Keratinocyte (primary cell): ENCODE measurements around the gene PLPP3. TPM values are rescaled to one million over a fixed set of nuclear protein-coding genes. Genes with fewer than 3 reads are reported as not detected.

ENCODE experiments used
- DNase-seq: peaks from one replicate; pipeline ENCODE4 v3.0.0-alpha.2; 2011; ENCODE audit warnings: low read depth, missing footprints, low spot score
- FAIRE-seq: peaks from 2 replicates; lab custom pipeline; 2011; peaks lifted over from hg19 to GRCh38; lab: Jason Lieb, UNC
- H2AFZ ChIP-seq: 2 replicates; pipeline ENCODE4 v1.6.0; 2012; ENCODE audit warnings: low read length, control low read depth, inconsistent platforms; ENCODE audit not compliant: control insufficient read depth
- H3K27ac ChIP-seq: 2 replicates; pipeline ENCODE4 v1.5.1; 2011; ENCODE audit warnings: low read length; ENCODE audit not compliant: control insufficient read depth, insufficient read depth
- H3K27me3 ChIP-seq: 3 replicates; pipeline ENCODE4 v1.6.0; 2011; ENCODE audit warnings: low read length; ENCODE audit not compliant: control insufficient read depth, insufficient read depth; ENCODE audit errors: extremely low read depth
- H3K36me3 ChIP-seq, 2 experiments: 2 replicates in 1 of 2; 3 replicates in 1 of 2; pipeline ENCODE4 v1.5.1; 2011; ENCODE audit warnings: low read length in 2 of 2, mild to moderate bottlenecking in 1 of 2; ENCODE audit not compliant: control insufficient read depth in 2 of 2, insufficient read depth in 2 of 2; ENCODE audit errors: extremely low read depth in 1 of 2
- H3K4me1 ChIP-seq: 3 replicates; pipeline ENCODE4 v1.5.1; 2011; ENCODE audit warnings: low read length; ENCODE audit not compliant: control insufficient read depth, insufficient read depth; ENCODE audit errors: extremely low read depth
- H3K4me2 ChIP-seq: 3 replicates; pipeline ENCODE4 v1.6.0; 2011; ENCODE audit warnings: low read depth, low read length; ENCODE audit not compliant: control insufficient read depth, insufficient read depth; ENCODE audit errors: extremely low read depth
- H3K4me3 ChIP-seq, 3 experiments: fragments of 200-600 bp in 1 of 3; sonication (generic) in 1 of 3; 2 replicates in 2 of 3; 3 replicates in 1 of 3; pipeline ENCODE4 v1.5.1; 2011 to 2016; ENCODE audit warnings: low read length in 3 of 3, mild to moderate bottlenecking in 3 of 3, control low read depth in 2 of 3, inconsistent platforms in 1 of 3, low read depth in 1 of 3, mixed read lengths in 1 of 3, mixed run types in 1 of 3, moderate library complexity in 1 of 3; ENCODE audit not compliant: control insufficient read depth in 2 of 3, insufficient read depth in 2 of 3; ENCODE audit errors: extremely low read depth in 1 of 3
- H3K79me2 ChIP-seq: 2 replicates; pipeline ENCODE4 v1.6.0; 2012; ENCODE audit warnings: low read length; ENCODE audit not compliant: control insufficient read depth, insufficient read depth
- H3K9ac ChIP-seq: 3 replicates; pipeline ENCODE4 v1.6.0; 2011; ENCODE audit warnings: low read length; ENCODE audit not compliant: control insufficient read depth, insufficient read depth; ENCODE audit errors: extremely low read depth
- H3K9me1 ChIP-seq: 3 replicates; pipeline ENCODE4 v1.6.0; 2011; ENCODE audit warnings: low read length; ENCODE audit not compliant: control insufficient read depth, insufficient read depth; ENCODE audit errors: extremely low read depth
- H3K9me3 ChIP-seq: 2 replicates; pipeline ENCODE4 v1.5.1; 2012; ENCODE audit warnings: low read depth, low read length; ENCODE audit not compliant: control insufficient read depth
- H4K20me1 ChIP-seq: 3 replicates; pipeline ENCODE4 v1.6.0; 2011; ENCODE audit warnings: low read length; ENCODE audit not compliant: control insufficient read depth, insufficient read depth; ENCODE audit errors: extremely low read depth
- CTCF ChIP-seq, 3 experiments: IDR thresholded peaks in 1 of 3; conservative IDR thresholded peaks in 1 of 3; optimal IDR thresholded peaks in 1 of 3; 2 replicates in 2 of 3; 3 replicates in 1 of 3; pipeline versions ENCODE3 to v1.5.1; 2011; ENCODE audit warnings: low read length in 3 of 3, mild to moderate bottlenecking in 3 of 3, moderate library complexity in 2 of 3, control low read depth in 1 of 3, inconsistent platforms in 1 of 3; ENCODE audit not compliant: insufficient read depth in 2 of 3; ENCODE audit errors: extremely low read depth in 1 of 3
- EZH2 ChIP-seq: IDR thresholded peaks from one replicate; pipeline ENCODE4 v1.6.1; 2012; ENCODE audit warnings: inconsistent platforms, mild to moderate bottlenecking, low read length, moderate library complexity
- dilution Hi-C: fragments of 300-500 bp; cut with MboI; formaldehyde crosslinking; loops from one replicate; pipeline ENCODE4 v1.7.0; 2020; ENCODE audit warnings: low sequenced_read_pairs; ENCODE audit not compliant: extremely low pct_ligation_motif_present
- polyA plus RNA-seq, 5 experiments: library from polyadenylated mRNA; depleted of rRNA in 3 of 5; stranded (reverse) in 3 of 5; stranded (forward) in 1 of 5; unstranded in 1 of 5; fragments of >200 nt; gene quantifications; 1 replicate in 1 of 5; 2 replicates in 3 of 5; 3 replicates in 1 of 5; pipeline versions ENCODE4 v1.2.1 to v1.2.3, GENCODE V29; 2011 to 2012; ENCODE audit warnings: missing spikeins in 2 of 5, low read depth in 1 of 5, low replicate concordance in 1 of 5

The PLPP3 gene
- polyA plus RNA-seq, 1 donor (not counting 4 experiments of a cell fraction or from before 2014, with no cell fraction given), result 4.0 TPM

GRCh38 chr1:56489695-56490094 lies 89.7 kb downstream of the PLPP3 start:
- DNase-seq (no peak), FAIRE-seq (no peak)
- Histone ChIP-seq H3K27me3 (no peaks in the 10 kb centered on the region), H3K9me1 (no peaks in the 10 kb centered on the region), H3K27ac (no peak overlapping the region), H2AFZ (no peak overlapping the region), H3K79me2 (no peaks in the 10 kb centered on the region), H3K4me3 (no peak overlapping the region), H3K4me2 (no peak overlapping the region), H4K20me1 (no peaks in the 10 kb centered on the region), H3K36me3 (no peaks in the 10 kb centered on the region), H3K9ac (no peak overlapping the region), H3K9me3 (no peaks in the 10 kb centered on the region), H3K4me1 (no peaks in the 10 kb centered on the region)
- dilution Hi-C loops, result no loop called here
- no peak for TF ChIP-seq EZH2
- no peak for TF ChIP-seq CTCF (optimal IDR thresholded peaks at IDR 0.05 in 1 of 3, IDR thresholded peaks at IDR 0.05 in 1 of 3, conservative IDR thresholded peaks at IDR 0.05 in 1 of 3; ENCODE audit: extremely low read depth in 1 of 3, insufficient read depth in 2 of 3, low read length in 3 of 3)

DNA sequence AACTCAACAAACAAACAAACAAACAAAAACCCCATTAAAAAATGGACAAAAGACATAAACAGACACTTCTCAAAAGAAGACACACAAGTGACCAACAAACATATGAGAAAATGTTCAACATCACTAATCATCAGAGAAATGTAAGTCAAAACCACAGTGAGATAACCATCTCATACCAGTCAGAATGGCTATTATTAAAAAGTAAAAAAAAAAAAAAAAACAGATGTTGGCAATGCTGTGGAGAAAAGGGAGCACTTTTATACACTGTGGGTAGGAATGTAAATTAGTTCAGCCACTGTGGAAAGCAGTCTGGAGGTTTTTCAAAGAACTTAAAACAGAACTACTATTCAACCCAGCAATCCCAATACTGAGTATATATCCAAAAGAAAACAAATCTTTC lies 94.7 kb downstream of the PLPP3 start:
- no peak for DNase-seq
- Histone ChIP-seq H3K9me3 (no peaks in the 10 kb centered on the region), H3K9ac (no peak overlapping the region), H3K4me1 (no peaks in the 10 kb centered on the region), H3K36me3 (no peaks in the 10 kb centered on the region), H4K20me1 (no peaks in the 10 kb centered on the region), H3K4me3 (no peak overlapping the region), H3K27ac (no peak overlapping the region), H3K27me3 (no peaks in the 10 kb centered on the region), H2AFZ (no peak overlapping the region), H3K79me2 (no peaks in the 10 kb centered on the region), H3K4me2 (no peak overlapping the region), H3K9me1 (no peaks in the 10 kb centered on the region)
- no peak for TF ChIP-seq EZH2
- FAIRE-seq, result no peak
- dilution Hi-C loops, result no loop called here

- dilution Hi-C loops, result no loop called here
- no peaks in the 10 kb centered on the region for H3K27me3 ChIP-seq
- no peaks in the 10 kb centered on the region for H3K36me3 ChIP-seq
- H3K9me3 ChIP-seq, result no peaks in the 10 kb centered on the region
- no peak overlapping the region for H3K27ac ChIP-seq
- FAIRE-seq (no peak), DNase-seq (no peak)
- no peaks in the 10 kb centered on the region for H3K79me2 ChIP-seq
- no peak for TF ChIP-seq CTCF (optimal IDR thresholded peaks at IDR 0.05 in 1 of 3, IDR thresholded peaks at IDR 0.05 in 1 of 3, conservative IDR thresholded peaks at IDR 0.05 in 1 of 3; ENCODE audit: extremely low read depth in 1 of 3, insufficient read depth in 2 of 3, low read length in 3 of 3)
- no peak for TF ChIP-seq EZH2
- no peak overlapping the region for H3K4me2 ChIP-seq
- no peak overlapping the region for H3K4me3 ChIP-seq
- no peaks in the 10 kb centered on the region for H3K4me1 ChIP-seq
- H4K20me1 ChIP-seq, result no peaks in the 10 kb centered on the region
- H3K9ac ChIP-seq, result no peak overlapping the region
- no peaks in the 10 kb centered on the region for H3K9me1 ChIP-seq
- H2AFZ ChIP-seq, result no peak overlapping the region
These were observed 96.3 kb downstream of the PLPP3 start for GRCh38 chr1:56483104-56483503.
